SK-N-SH treated with all-trans-retinoic acid at 6 μM for 48 hours (cell line): ENCODE measurements around the gene PTP4A2.

Experiments
- ATAC-seq: fragments of 200-7000 bp; cut with Tn5 transposase; 3 replicates; pipeline ENCODE4 v1.9.1; 2020; ENCODE audit warnings: mild to moderate bottlenecking, moderate library complexity
- ARNTL ChIP-seq: fragments of 450-650 bp; formaldehyde crosslinking; IDR thresholded peaks from 2 replicates; pipeline ENCODE4 v1.5.0; 2020; ENCODE audit warnings: low read depth, mild to moderate bottlenecking, moderate library complexity, borderline replicate concordance
- BACH2 ChIP-seq: fragments of 250-450 bp; sonication (Bioruptor Pico); IDR thresholded peaks from 2 replicates; pipeline ENCODE4 v1.9.0; 2021; ENCODE audit warnings: mild to moderate bottlenecking, borderline replicate concordance
- CREB5 ChIP-seq: fragments of 250-450 bp; sonication (Bioruptor Pico); IDR thresholded peaks from 2 replicates; pipeline ENCODE4 v1.5.1; 2020; ENCODE audit warnings: low read depth, mild to moderate bottlenecking, moderate library complexity
- CSDC2 ChIP-seq: fragments of 250-450 bp; sonication (Bioruptor Pico); IDR thresholded peaks from 2 replicates; pipeline ENCODE4 v1.5.0; 2020; ENCODE audit warnings: mild to moderate bottlenecking, moderate library complexity
- CSRNP3 ChIP-seq: fragments of 250-450 bp; sonication (Bioruptor Pico); IDR thresholded peaks from 2 replicates; pipeline ENCODE4 v1.5.1; 2021; ENCODE audit warnings: mild to moderate bottlenecking, moderate library complexity
- ESRRG ChIP-seq: fragments of 250-450 bp; sonication (Bioruptor Pico); IDR thresholded peaks from 2 replicates; pipeline ENCODE4 v1.6.1; 2021; ENCODE audit warnings: mild to moderate bottlenecking
- GLIS3 ChIP-seq: fragments of 250-450 bp; sonication (Bioruptor Pico); IDR thresholded peaks from 2 replicates; pipeline ENCODE4 v1.5.0; 2020; ENCODE audit warnings: mild to moderate bottlenecking, moderate library complexity
- ISL1 ChIP-seq: fragments of 250-450 bp; sonication (Bioruptor Pico); IDR thresholded peaks from 2 replicates; pipeline ENCODE4 v2.1.2; 2022; ENCODE audit warnings: mild to moderate bottlenecking, moderate library complexity
- OSR1 ChIP-seq: fragments of 250-450 bp; sonication (Bioruptor Pico); IDR thresholded peaks from 2 replicates; pipeline ENCODE4 v1.8.0; 2022; ENCODE audit warnings: moderate library complexity, mild to moderate bottlenecking, inconsistent platforms
- PATZ1 ChIP-seq: fragments of 250-450 bp; sonication (Bioruptor Pico); IDR thresholded peaks from 2 replicates; pipeline ENCODE4 v1.8.0; 2020; ENCODE audit warnings: mild to moderate bottlenecking, moderate library complexity, borderline replicate concordance
- POU6F1 ChIP-seq: fragments of 250-450 bp; sonication (Bioruptor Pico); IDR thresholded peaks from 2 replicates; pipeline ENCODE4 v1.8.0; 2021; ENCODE audit warnings: low read depth, mild to moderate bottlenecking, moderate library complexity, borderline replicate concordance
- PPARA ChIP-seq: fragments of 250-450 bp; sonication (Bioruptor Pico); IDR thresholded peaks from 2 replicates; pipeline ENCODE4 v1.5.0; 2020; ENCODE audit warnings: mild to moderate bottlenecking, borderline replicate concordance
- RARB ChIP-seq: fragments of 250-450 bp; sonication (Bioruptor Pico); IDR thresholded peaks from 2 replicates; pipeline ENCODE4 v1.8.0; 2021; ENCODE audit warnings: mild to moderate bottlenecking, moderate library complexity
- SNAI2 ChIP-seq: fragments of 250-450 bp; sonication (Bioruptor Pico); IDR thresholded peaks from 2 replicates; pipeline ENCODE4 v1.5.0; 2020; ENCODE audit warnings: mild to moderate bottlenecking, moderate library complexity
- TCF4 ChIP-seq: fragments of 250-450 bp; sonication (Bioruptor Pico); IDR thresholded peaks from 2 replicates; pipeline ENCODE4 v1.8.0; 2021; ENCODE audit warnings: mild to moderate bottlenecking, moderate library complexity, borderline replicate concordance
- TOX ChIP-seq: fragments of 250-450 bp; sonication (Bioruptor Pico); IDR thresholded peaks from 2 replicates; pipeline ENCODE4 v1.8.0; 2021; ENCODE audit warnings: mild to moderate bottlenecking, moderate library complexity, borderline replicate concordance
- TSHZ2 ChIP-seq: fragments of 250-450 bp; sonication (Bioruptor Pico); IDR thresholded peaks from 2 replicates; pipeline ENCODE4 v1.5.0; 2020; ENCODE audit warnings: mild to moderate bottlenecking, moderate library complexity
- ZC3H10 ChIP-seq: fragments of 250-450 bp; sonication (Bioruptor Pico); IDR thresholded peaks from 2 replicates; pipeline ENCODE4 v1.5.1; 2021; ENCODE audit warnings: mild to moderate bottlenecking, moderate library complexity
- ZFP3 ChIP-seq: fragments of 250-450 bp; sonication (Bioruptor Pico); IDR thresholded peaks from 2 replicates; pipeline ENCODE4 v1.5.0; 2020; ENCODE audit warnings: mild to moderate bottlenecking, moderate library complexity
- ZFP30 ChIP-seq: fragments of 450-650 bp; formaldehyde crosslinking; IDR thresholded peaks from 2 replicates; pipeline ENCODE4 v1.5.0; 2022; ENCODE audit warnings: mild to moderate bottlenecking, moderate library complexity
- ZNF565 ChIP-seq: fragments of 450-650 bp; formaldehyde crosslinking; conservative IDR thresholded peaks from 2 replicates; pipeline ENCODE4 v1.5.0; 2020; ENCODE audit warnings: low read depth, mild to moderate bottlenecking, moderate library complexity
- ZNF70 ChIP-seq: fragments of 450-650 bp; formaldehyde crosslinking; IDR thresholded peaks from 2 replicates; pipeline ENCODE4 v1.5.0; 2020; ENCODE audit warnings: mild to moderate bottlenecking, moderate library complexity
- ZNF8 ChIP-seq: fragments of 450-650 bp; formaldehyde crosslinking; IDR thresholded peaks from 2 replicates; pipeline ENCODE4 v1.5.0; 2020; ENCODE audit warnings: mild to moderate bottlenecking, moderate library complexity

The PTP4A2 gene

GRCh38 chr1:31912839-31913239 lies 25.3 kb downstream of the PTP4A2 start:
- ATAC-seq = peak; percentile 55
- TF ChIP-seq ESRRG (CRISPR knock-in tag) = no peak
- no peak for TF ChIP-seq RARB
- 0 out of 2 replicates have a peak, but pooled peaks have one; percentile 16 for TF ChIP-seq ZC3H10 (CRISPR knock-in tag)
- TF ChIP-seq PATZ1 (CRISPR knock-in tag) = no peak

GRCh38 chr1:31911994-31912780 lies 26.0 kb downstream of the PTP4A2 start:
- TF ChIP-seq PPARA (CRISPR knock-in tag) = no peak
- TF ChIP-seq ZFP3 (CRISPR knock-in tag) = no peak
- TF ChIP-seq POU6F1 = no peak
- TF ChIP-seq GLIS3 (CRISPR knock-in tag) = no peak
- TF ChIP-seq TOX = no peak
- TF ChIP-seq ARNTL (CRISPR knock-in tag) = no peak
- TF ChIP-seq PATZ1 (CRISPR knock-in tag) = peak; percentile 16; the same call in 1 of the 2 replicates
- TF ChIP-seq ZNF8 (CRISPR knock-in tag) = no peak
- no peak for TF ChIP-seq CSDC2 (CRISPR knock-in tag)
- no peak for TF ChIP-seq CSRNP3 (CRISPR knock-in tag)
- no peak for TF ChIP-seq RARB
- no peak for TF ChIP-seq SNAI2 (CRISPR knock-in tag)
- TF ChIP-seq ZFP30 (CRISPR knock-in tag) = no peak
- no peak for TF ChIP-seq ZNF70 (CRISPR knock-in tag)
- no peak for TF ChIP-seq CREB5
- no peak for TF ChIP-seq BACH2 (CRISPR knock-in tag)
- no peak for TF ChIP-seq ZNF565 (CRISPR knock-in tag)
- TF ChIP-seq TSHZ2 (CRISPR knock-in tag) = no peak
- no peak for TF ChIP-seq OSR1 (CRISPR knock-in tag)
- no peak for TF ChIP-seq ESRRG (CRISPR knock-in tag)
- 0 out of 2 replicates have a peak, but pooled peaks have one; percentile 29 for TF ChIP-seq TCF4 (CRISPR knock-in tag)
- peak; percentile 82 for TF ChIP-seq ISL1 (CRISPR knock-in tag)
- TF ChIP-seq ZC3H10 (CRISPR knock-in tag) = peak; percentile 78; the same call in 1 of the 2 replicates
- ATAC-seq = no peak; the same call in 2 of the 3 replicates
